ENCODE data around the gene TMIGD3. TPM values are rescaled to one million over a fixed set of nuclear protein-coding genes. Genes with fewer than 3 reads are reported as not detected.

Gene TMIGD3
- polyA plus RNA-seq, 3 donors, result 2.0 to 3.1 (median 2.1) TPM

DNA sequence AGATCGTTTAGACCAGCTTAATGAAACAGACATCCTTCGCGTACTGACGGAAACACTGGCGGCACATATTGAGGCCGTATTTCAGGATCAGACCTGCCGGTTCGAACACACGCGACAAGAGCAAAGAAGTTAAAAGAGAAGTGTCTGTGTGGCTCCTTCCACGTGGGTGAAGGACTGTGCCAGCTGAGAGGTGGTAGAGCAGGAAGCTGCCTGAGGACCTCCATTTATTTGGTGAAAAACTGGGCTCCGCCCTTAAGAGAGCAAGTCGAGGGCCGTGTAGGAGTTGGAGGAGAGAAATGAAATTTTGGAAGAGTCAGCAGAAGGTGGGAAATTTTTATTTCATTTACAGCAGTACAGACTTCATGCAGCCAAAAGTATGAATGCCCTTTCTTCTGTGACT lies 38.8 kb upstream of the TMIGD3 start:
- no peak overlapping the region for H3K4me3 ChIP-seq (replicated peaks in 1 of 3; ENCODE audit: low read depth in 2 of 3, low read length in 3 of 3)
- H3K36me3 ChIP-seq (replicated peaks in 1 of 2; ENCODE audit: control insufficient read depth in 1 of 2, insufficient read depth in 2 of 2, low read length in 2 of 2), result no peaks in the 10 kb centered on the region
- no peaks in the 10 kb centered on the region for H3K36me3 Mint-ChIP-seq
- H3K9ac ChIP-seq (ENCODE audit: insufficient read depth, low read length, poor library complexity, severe bottlenecking), result no peak overlapping the region
- TF ChIP-seq, protein P1, sequence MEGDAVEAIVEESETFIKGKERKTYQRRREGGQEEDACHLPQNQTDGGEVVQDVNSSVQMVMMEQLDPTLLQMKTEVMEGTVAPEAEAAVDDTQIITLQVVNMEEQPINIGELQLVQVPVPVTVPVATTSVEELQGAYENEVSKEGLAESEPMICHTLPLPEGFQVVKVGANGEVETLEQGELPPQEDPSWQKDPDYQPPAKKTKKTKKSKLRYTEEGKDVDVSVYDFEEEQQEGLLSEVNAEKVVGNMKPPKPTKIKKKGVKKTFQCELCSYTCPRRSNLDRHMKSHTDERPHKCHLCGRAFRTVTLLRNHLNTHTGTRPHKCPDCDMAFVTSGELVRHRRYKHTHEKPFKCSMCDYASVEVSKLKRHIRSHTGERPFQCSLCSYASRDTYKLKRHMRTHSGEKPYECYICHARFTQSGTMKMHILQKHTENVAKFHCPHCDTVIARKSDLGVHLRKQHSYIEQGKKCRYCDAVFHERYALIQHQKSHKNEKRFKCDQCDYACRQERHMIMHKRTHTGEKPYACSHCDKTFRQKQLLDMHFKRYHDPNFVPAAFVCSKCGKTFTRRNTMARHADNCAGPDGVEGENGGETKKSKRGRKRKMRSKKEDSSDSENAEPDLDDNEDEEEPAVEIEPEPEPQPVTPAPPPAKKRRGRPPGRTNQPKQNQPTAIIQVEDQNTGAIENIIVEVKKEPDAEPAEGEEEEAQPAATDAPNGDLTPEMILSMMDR (IDR thresholded peaks at IDR 0.05), result no peak
- 84% methylated on average over 10 of the region's 14 CpGs for WGBS (ENCODE audit: insufficient coverage)
- H3K79me2 ChIP-seq (ENCODE audit: insufficient read depth, low read length), result no peaks in the 10 kb centered on the region
- H3K27ac ChIP-seq (ENCODE audit: low read depth in 1 of 2, low read length in 2 of 2), result no peak overlapping the region
- no peak overlapping the region for H3K4me2 ChIP-seq (replicated peaks; ENCODE audit: extremely low read depth, low read length, poor library complexity, severe bottlenecking)
- intact Hi-C loops (cut with micrococcal nuclease), result no loop called here
- no peaks in the 10 kb centered on the region for H3K9me3 ChIP-seq (replicated peaks in 1 of 2; ENCODE audit: control insufficient read depth in 1 of 2, insufficient read depth in 1 of 2, low read length in 2 of 2)
- no peaks in the 10 kb centered on the region for H3K27me3 ChIP-seq (ENCODE audit: control insufficient read depth in 2 of 2, insufficient read depth in 2 of 2, low read length in 2 of 2)
- no peaks in the 10 kb centered on the region for H3K4me1 ChIP-seq (ENCODE audit: control insufficient read depth in 1 of 2, insufficient read depth in 2 of 2, low read length in 2 of 2)
- H2AFZ ChIP-seq (ENCODE audit: insufficient read depth, low read depth, low read length, poor library complexity, severe bottlenecking), result no peak overlapping the region
- H3K9me3 Mint-ChIP-seq, result peaks cover 0 to 4% (median 2%) of the 10 kb centered on the region in 7 donors
- no peak for DNase-seq
- H3K4me1 Mint-ChIP-seq, result no peaks in the 10 kb centered on the region
- H3K27ac Mint-ChIP-seq, result no peak overlapping the region
- peaks cover 2% of the 10 kb centered on the region in 3 donors for H3K27me3 Mint-ChIP-seq (ENCODE audit: low read depth in 3 of 3)
- H4K20me1 ChIP-seq (ENCODE audit: insufficient read depth, low read length), result no peaks in the 10 kb centered on the region
- no peak overlapping the region for H3K4me3 Mint-ChIP-seq

DNA sequence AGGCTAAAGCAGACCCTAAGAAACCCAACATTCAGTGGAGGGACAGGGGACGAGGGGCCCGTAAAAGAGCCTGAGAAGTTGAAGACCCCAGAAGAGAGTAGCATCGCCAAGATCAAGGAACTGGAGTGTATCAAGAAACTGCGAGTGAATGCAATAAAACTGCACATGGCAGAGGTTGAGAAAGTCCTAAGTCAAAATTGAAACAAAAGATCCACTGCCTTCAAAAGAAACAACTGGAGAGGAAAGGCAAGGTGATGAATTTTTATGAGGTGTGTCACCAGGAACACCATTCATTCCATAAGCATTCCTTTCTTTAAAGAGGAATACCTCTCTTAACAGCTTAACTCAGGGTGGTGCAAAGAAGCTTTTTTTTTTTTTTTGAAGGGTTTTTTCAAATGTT lies 38.3 kb upstream of the TMIGD3 start:
- H3K36me3 Mint-ChIP-seq, result no peaks in the 10 kb centered on the region
- Histone ChIP-seq H3K4me2 (replicated peaks; ENCODE audit: extremely low read depth, low read length, poor library complexity, severe bottlenecking) (no peak overlapping the region), H3K27ac (ENCODE audit: low read depth in 1 of 2, low read length in 2 of 2) (no peak overlapping the region), H3K9ac (ENCODE audit: insufficient read depth, low read length, poor library complexity, severe bottlenecking) (no peak overlapping the region), H3K27me3 (ENCODE audit: control insufficient read depth in 2 of 2, insufficient read depth in 2 of 2, low read length in 2 of 2) (no peaks in the 10 kb centered on the region), H3K4me1 (ENCODE audit: control insufficient read depth in 1 of 2, insufficient read depth in 2 of 2, low read length in 2 of 2) (no peaks in the 10 kb centered on the region), H4K20me1 (ENCODE audit: insufficient read depth, low read length) (no peaks in the 10 kb centered on the region), H3K36me3 (replicated peaks in 1 of 2; ENCODE audit: control insufficient read depth in 1 of 2, insufficient read depth in 2 of 2, low read length in 2 of 2) (no peaks in the 10 kb centered on the region), H3K79me2 (ENCODE audit: insufficient read depth, low read length) (no peaks in the 10 kb centered on the region), H2AFZ (ENCODE audit: insufficient read depth, low read depth, low read length, poor library complexity, severe bottlenecking) (no peak overlapping the region), H3K9me3 (replicated peaks in 1 of 2; ENCODE audit: control insufficient read depth in 1 of 2, insufficient read depth in 1 of 2, low read length in 2 of 2) (no peaks in the 10 kb centered on the region), H3K4me3 (replicated peaks in 1 of 3; ENCODE audit: low read depth in 2 of 3, low read length in 3 of 3) (no peak overlapping the region)
- peaks cover 0 to 4% (median 2%) of the 10 kb centered on the region in 7 donors for H3K9me3 Mint-ChIP-seq
- H3K27ac Mint-ChIP-seq, result no peak overlapping the region
- H3K27me3 Mint-ChIP-seq (ENCODE audit: low read depth in 3 of 3), result peaks cover 2% of the 10 kb centered on the region in 3 donors
- TF ChIP-seq, protein P1 (IDR thresholded peaks at IDR 0.05), result no peak
- intact Hi-C loops (cut with micrococcal nuclease), result no loop called here
- no peak for DNase-seq
- WGBS (ENCODE audit: insufficient coverage), result 100% methylated on average over 2 of the region's 4 CpGs
- H3K4me3 Mint-ChIP-seq, result no peak overlapping the region
- H3K4me1 Mint-ChIP-seq, result no peaks in the 10 kb centered on the region
